Measurements from ENCODE around the gene NECAP2.

- no peak for TF ChIP-seq CTCF (IDR thresholded peaks at IDR 0.05)
- TF ChIP-seq POLR2A (IDR thresholded peaks at IDR 0.05), result no peak
These were observed 8.5 kb downstream of the NECAP2 start for GRCh38 chr1:16449065-16449464.

Data from thyroid gland (tissue), 4 donors.